SK-N-SH (cell line): ENCODE data around the gene WNK2. TPM values are rescaled to one million over a fixed set of nuclear protein-coding genes. Genes with fewer than 3 reads are reported as not detected.

Experiments
- CTCF ChIA-PET: fragments of 300-600, 350-600 bp; formaldehyde crosslinking; extraction: SDS; loops from one replicate; lab custom pipeline; 2021; lab: Yijun Ruan, JAX
- POLR2A ChIA-PET: fragments of 350-600 bp; sonication (Branson Sonifier 250); formaldehyde crosslinking; extraction: SDS; loops from one replicate; lab custom pipeline; 2020; ENCODE audit warnings: antibody characterized with exemption, inconsistent platforms; lab: Yijun Ruan, JAX
- DNase-seq: peaks from one replicate; pipeline ENCODE4 v3.0.0; 2012
- H2AFZ ChIP-seq: fragments of 200-600 bp; sonication (generic); 2 replicates; pipeline ENCODE4 v1.8.1; 2016; ENCODE audit warnings: antibody characterized with exemption, mild to moderate bottlenecking, low read depth
- H3F3A ChIP-seq: fragments of 200-600 bp; sonication (generic); replicated peaks from 2 replicates; pipeline ENCODE3; 2016; ENCODE audit warnings: antibody characterized with exemption, mild to moderate bottlenecking; ENCODE audit not compliant: insufficient read depth
- H3K27ac ChIP-seq, 2 experiments: fragments of 200-500 bp in 1 of 2; fragments of 200-600 bp in 1 of 2; sonication (Bioruptor generic) in 1 of 2; sonication (generic), shearing (Covaris generic) in 1 of 2; 2 replicates each; pipeline versions ENCODE4 v1.5.1 to v1.6.1; 2014 to 2016; ENCODE audit warnings: low read depth in 2 of 2, inconsistent platforms in 1 of 2, low read length in 1 of 2, mild to moderate bottlenecking in 1 of 2, mixed read lengths in 1 of 2
- H3K27me3 ChIP-seq: fragments of 200-600 bp; sonication (generic), shearing (Covaris generic); 2 replicates; pipeline ENCODE4 v1.6.1; 2016; ENCODE audit warnings: mixed run types; ENCODE audit not compliant: insufficient read depth
- H3K36me3 ChIP-seq, 2 experiments: fragments of 200-500 bp in 1 of 2; fragments of 200-600 bp in 1 of 2; sonication (Bioruptor generic) in 1 of 2; sonication (generic) in 1 of 2; replicated peaks in 1 of 2; 2 replicates each; pipeline versions ENCODE3 to v1.5.1; 2014 to 2016; ENCODE audit warnings: low read length in 1 of 2, mild to moderate bottlenecking in 1 of 2; ENCODE audit not compliant: insufficient read depth in 2 of 2, control insufficient read depth in 1 of 2
- H3K4me1 ChIP-seq, 2 experiments: fragments of 200-500 bp in 1 of 2; fragments of 200-600 bp in 1 of 2; sonication (Bioruptor generic) in 1 of 2; sonication (generic), shearing (Covaris generic) in 1 of 2; 2 replicates each; pipeline versions ENCODE4 v1.5.1 to v1.6.1; 2014 to 2016; ENCODE audit warnings: low read depth in 1 of 2, low read length in 1 of 2, mixed run types in 1 of 2; ENCODE audit not compliant: insufficient read depth in 2 of 2, control insufficient read depth in 1 of 2
- H3K4me2 ChIP-seq: fragments of 200-600 bp; sonication (generic), shearing (Covaris generic); 2 replicates; pipeline ENCODE4 v1.6.1; 2017; ENCODE audit warnings: mixed run types
- H3K4me3 ChIP-seq, 2 experiments: fragments of 200-500 bp in 1 of 2; fragments of 200-600 bp in 1 of 2; sonication (Bioruptor generic) in 1 of 2; sonication (generic), shearing (Covaris generic) in 1 of 2; 2 replicates each; pipeline versions ENCODE4 v1.5.1 to v1.8.1; 2014 to 2016; ENCODE audit warnings: low read depth in 2 of 2, inconsistent platforms in 1 of 2, low read length in 1 of 2, mild to moderate bottlenecking in 1 of 2, mixed read lengths in 1 of 2, moderate library complexity in 1 of 2
- H3K79me2 ChIP-seq: fragments of 200-600 bp; sonication (generic); 2 replicates; pipeline ENCODE4 v1.8.1; 2017; ENCODE audit warnings: mild to moderate bottlenecking; ENCODE audit not compliant: insufficient read depth
- H3K9ac ChIP-seq: fragments of 200-600 bp; sonication (generic); 2 replicates; pipeline ENCODE4 v1.6.1; 2017; ENCODE audit warnings: mixed run types
- H3K9me2 ChIP-seq: fragments of 200-600 bp; sonication (generic); 2 replicates; pipeline ENCODE4 v1.6.1; 2017; ENCODE audit warnings: mixed run types
- H3K9me3 ChIP-seq: fragments of 200-600 bp; sonication (generic); 2 replicates; pipeline ENCODE4 v1.6.1; 2017; ENCODE audit warnings: mixed run types, mild to moderate bottlenecking, moderate library complexity
- H4K20me1 ChIP-seq: fragments of 200-600 bp; sonication (generic); 2 replicates; pipeline ENCODE4 v1.6.1; 2017; ENCODE audit warnings: mild to moderate bottlenecking, mixed run types; ENCODE audit not compliant: insufficient read depth
- CHD2 ChIP-seq: fragments of 150-350 bp; IDR thresholded peaks from 2 replicates; pipeline ENCODE4 v1.6.1; 2018; ENCODE audit warnings: low read length; ENCODE audit not compliant: partially characterized antibody
- ELF1 ChIP-seq: IDR thresholded peaks from 2 replicates; pipeline ENCODE4 v1.4.0; 2012
- EP300 ChIP-seq, 2 experiments: IDR thresholded peaks; 2 replicates each; pipeline versions ENCODE4 v1.4.0 to v1.6.1; 2012; ENCODE audit warnings: borderline replicate concordance in 1 of 2, low read depth in 1 of 2, low read length in 1 of 2
- FOSL2 ChIP-seq: IDR thresholded peaks from 2 replicates; pipeline ENCODE4 v1.4.0; 2012; ENCODE audit warnings: low read depth, mild to moderate bottlenecking, moderate library complexity, borderline replicate concordance
- FOXJ3 ChIP-seq: sonication (generic); formaldehyde crosslinking; IDR thresholded peaks from 2 replicates; pipeline ENCODE4 v1.5.1; 2020; ENCODE audit warnings: mild to moderate bottlenecking, missing genetic modification reagents
- FOXM1 ChIP-seq: IDR thresholded peaks from 2 replicates; pipeline ENCODE4 v1.4.0; 2012; ENCODE audit warnings: low read depth, mild to moderate bottlenecking
- GABPA ChIP-seq: IDR thresholded peaks from 2 replicates; pipeline ENCODE4 v1.4.0; 2012; ENCODE audit warnings: low read depth, mild to moderate bottlenecking
- GATA2 ChIP-seq: sonication (generic); formaldehyde crosslinking; IDR thresholded peaks from 2 replicates; pipeline ENCODE4 v1.5.0; 2020; ENCODE audit warnings: mild to moderate bottlenecking, missing genetic modification reagents
- MEF2A ChIP-seq: IDR thresholded peaks from 2 replicates; pipeline ENCODE4 v1.4.0; 2012; ENCODE audit warnings: low read depth, borderline replicate concordance
- NFIC ChIP-seq: IDR thresholded peaks from 2 replicates; pipeline ENCODE4 v1.4.0; 2012; ENCODE audit warnings: borderline replicate concordance
- NRF1 ChIP-seq: IDR thresholded peaks from 2 replicates; pipeline ENCODE4 v1.6.1; 2012; ENCODE audit warnings: low read depth, mild to moderate bottlenecking, low read length
- POLR2AphosphoS5 ChIP-seq: IDR thresholded peaks from 2 replicates; pipeline ENCODE4 v1.6.1; 2012; ENCODE audit warnings: low read depth, low read length
- RAD21 ChIP-seq: IDR thresholded peaks from 2 replicates; pipeline ENCODE4 v1.6.1; 2012; ENCODE audit warnings: mild to moderate bottlenecking, low read length
- RCOR1 ChIP-seq: fragments of 150-350 bp; IDR thresholded peaks from 2 replicates; pipeline ENCODE4 v1.6.1; 2017; ENCODE audit warnings: antibody characterized with exemption, low read length
- RFX5 ChIP-seq: IDR thresholded peaks from 2 replicates; pipeline ENCODE4 v1.6.1; 2012; ENCODE audit warnings: mild to moderate bottlenecking, improper control_type of control experiment, low read length
- RXRA ChIP-seq: IDR thresholded peaks from 2 replicates; pipeline ENCODE4 v1.4.0; 2012; ENCODE audit warnings: low read depth, mild to moderate bottlenecking, borderline replicate concordance
- SIN3A ChIP-seq: IDR thresholded peaks from 2 replicates; pipeline ENCODE4 v1.6.1; 2012; ENCODE audit warnings: low read depth, mild to moderate bottlenecking, low read length, moderate library complexity, borderline replicate concordance
- SMC3 ChIP-seq: IDR thresholded peaks from 2 replicates; pipeline ENCODE4 v1.6.1; 2012; ENCODE audit warnings: low read depth, low read length, improper control_type of control experiment
- TAF1 ChIP-seq: IDR thresholded peaks from 2 replicates; pipeline ENCODE4 v1.6.1; 2012; ENCODE audit warnings: low read depth, mild to moderate bottlenecking, low read length, moderate library complexity, borderline replicate concordance
- TCF12 ChIP-seq: IDR thresholded peaks from 2 replicates; pipeline ENCODE4 v1.4.0; 2012
- TEAD4 ChIP-seq: IDR thresholded peaks from 2 replicates; pipeline ENCODE4 v1.4.0; 2012; ENCODE audit warnings: mild to moderate bottlenecking, borderline replicate concordance; ENCODE audit not compliant: insufficient read depth
- WGBS: methylation state at CpG from one replicate; pipeline ENCODE4 v1.1.6; 2017; ENCODE audit warnings: low lambda C conversion rate; 5-methylcytosine and 5-hydroxymethylcytosine counted together
- polyA plus RNA-seq, 3 experiments: library from polyadenylated mRNA; depleted of rRNA; stranded (reverse); fragments of >200 nt; gene quantifications; 2 replicates each; pipeline ENCODE4 v1.2.3, GENCODE V29; 2012
- TF ChIP-seq, protein P1 (sequence below): fragments of 200-600 bp; sonication (generic); IDR thresholded peaks from 2 replicates; pipeline ENCODE4 v1.6.1; 2017; ENCODE audit warnings: antibody characterized with exemption, mild to moderate bottlenecking, moderate library complexity
- TF ChIP-seq, protein P2 (sequence below): fragments of 150-350 bp; IDR thresholded peaks from 2 replicates; pipeline ENCODE4 v1.6.1; 2017; ENCODE audit warnings: antibody characterized with exemption, low read length, low read depth, borderline replicate concordance
- TF ChIP-seq, protein P3 (sequence below): IDR thresholded peaks from 2 replicates; pipeline ENCODE4 v1.4.0; 2012; ENCODE audit warnings: low read depth
- TF ChIP-seq, protein P4 (sequence below): IDR thresholded peaks from 2 replicates; pipeline ENCODE4; 2012

Gene WNK2
- polyA plus RNA-seq, 1 of the 3 experiments (the other 2 are of a cell fraction) = 0.12 TPM

DNA sequence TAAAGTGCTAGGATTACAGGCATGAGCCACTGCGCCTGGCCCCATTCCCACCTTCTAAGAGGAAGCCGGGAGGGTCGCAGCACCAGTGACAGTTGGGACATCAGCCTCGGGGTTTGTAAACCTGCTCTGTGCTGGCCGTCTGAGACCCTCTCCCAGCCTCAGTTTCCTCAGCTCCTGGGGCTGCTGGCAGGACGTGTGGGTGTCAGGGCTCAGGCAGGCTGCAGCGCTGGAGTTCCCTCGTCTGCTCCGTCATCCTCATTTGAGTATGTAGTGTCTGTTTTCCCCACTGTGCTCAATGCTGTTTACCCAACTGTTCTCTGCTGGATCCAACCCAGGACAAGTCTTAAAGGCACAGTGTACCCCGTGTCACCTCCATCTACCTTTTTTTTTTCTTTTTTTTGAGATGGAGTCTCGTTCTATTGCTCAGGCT lies 47.9 kb upstream of the WNK2 start:
- Histone ChIP-seq H3K27ac (no peak overlapping the region), H3F3A (peaks cover 4% of the 10 kb centered on the region), H3K9ac (no peak overlapping the region), H3K4me1 (peaks cover 8 to 33% of the 10 kb centered on the region in 2 experiments; a peak in 3 of 4 replicates), H3K79me2 (peaks cover 19% of the 10 kb centered on the region; the same call in 1 of the 2 replicates), H4K20me1 (no peaks in the 10 kb centered on the region), H3K36me3 (no peaks in the 10 kb centered on the region), H2AFZ (no peak overlapping the region), H3K4me3 (no peak overlapping the region), H3K9me2 (no peaks in the 10 kb centered on the region), H3K4me2 (no peak overlapping the region), H3K9me3 (no peaks in the 10 kb centered on the region), H3K27me3 (no peaks in the 10 kb centered on the region)
- TF ChIP-seq TAF1 (no peak), EP300 (IDR thresholded peaks at IDR 0.05; ENCODE audit: borderline replicate concordance in 1 of 2, low read depth in 1 of 2, low read length in 1 of 2) (no peak), MEF2A (no peak), POLR2AphosphoS5 (no peak), GABPA (no peak), FOXJ3 (CRISPR knock-in tag) (no peak), TEAD4 (no peak), FOXM1 (no peak), CHD2 (no peak), SMC3 (no peak), TCF12 (no peak), SIN3A (no peak), RFX5 (no peak), FOSL2 (no peak)
- CTCF ChIA-PET = interaction anchor here (1.4 kb wide), 1 partner anchor 19 kb away, joined by 5 read pairs; no protein-coding TSS in a partner anchor
- POLR2A ChIA-PET = no interaction called here
- 62% methylated on average over 6 of the region's 11 CpGs for WGBS
- no peak for DNase-seq

DNA sequence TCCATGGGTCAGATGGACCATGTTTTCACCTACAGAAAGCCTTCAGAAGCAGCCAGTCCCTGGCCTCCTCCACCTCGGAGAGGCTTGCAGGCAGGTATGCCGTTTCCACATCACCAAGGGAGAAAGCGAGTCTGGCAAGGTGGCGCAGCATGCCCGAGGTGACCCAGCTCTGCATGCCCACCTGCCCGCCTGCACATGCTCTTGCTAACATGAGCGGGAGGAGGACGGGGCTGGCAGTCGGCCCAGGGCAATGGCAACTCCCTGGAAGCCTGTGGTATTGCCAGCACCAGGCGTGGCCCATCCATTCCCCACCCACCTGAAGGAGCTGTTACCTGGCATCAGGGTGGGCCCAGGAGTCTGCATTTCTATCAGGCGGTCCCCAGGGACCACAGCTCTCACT lies 46.6 kb upstream of the WNK2 start:
- POLR2A ChIA-PET = no interaction called here
- H3K4me2 ChIP-seq = no peak overlapping the region

More for the DNA sequence above, 46.6 kb upstream of the WNK2 start:
- no peak overlapping the region for H3K4me3 ChIP-seq
- H2AFZ ChIP-seq = no peak overlapping the region
- peaks cover 8 to 24% of the 10 kb centered on the region in 2 experiments; a peak in 3 of 4 replicates for H3K4me1 ChIP-seq
- no peaks in the 10 kb centered on the region for H3K9me3 ChIP-seq
- peaks cover 10% of the 10 kb centered on the region; the same call in 1 of the 2 replicates for H3K79me2 ChIP-seq
- no peaks in the 10 kb centered on the region for H3K27me3 ChIP-seq
- no peaks in the 10 kb centered on the region for H4K20me1 ChIP-seq
- TF ChIP-seq NFIC (no peak), EP300 (IDR thresholded peaks at IDR 0.05; ENCODE audit: borderline replicate concordance in 1 of 2, low read depth in 1 of 2, low read length in 1 of 2) (no peak), RXRA (no peak), SMC3 (no peak), TAF1 (no peak), MEF2A (no peak), ELF1 (no peak), GATA2 (CRISPR knock-in tag) (no peak), RAD21 (no peak), RCOR1 (no peak), TCF12 (no peak), POLR2AphosphoS5 (no peak), NRF1 (no peak)
- TF ChIP-seq, protein P1, sequence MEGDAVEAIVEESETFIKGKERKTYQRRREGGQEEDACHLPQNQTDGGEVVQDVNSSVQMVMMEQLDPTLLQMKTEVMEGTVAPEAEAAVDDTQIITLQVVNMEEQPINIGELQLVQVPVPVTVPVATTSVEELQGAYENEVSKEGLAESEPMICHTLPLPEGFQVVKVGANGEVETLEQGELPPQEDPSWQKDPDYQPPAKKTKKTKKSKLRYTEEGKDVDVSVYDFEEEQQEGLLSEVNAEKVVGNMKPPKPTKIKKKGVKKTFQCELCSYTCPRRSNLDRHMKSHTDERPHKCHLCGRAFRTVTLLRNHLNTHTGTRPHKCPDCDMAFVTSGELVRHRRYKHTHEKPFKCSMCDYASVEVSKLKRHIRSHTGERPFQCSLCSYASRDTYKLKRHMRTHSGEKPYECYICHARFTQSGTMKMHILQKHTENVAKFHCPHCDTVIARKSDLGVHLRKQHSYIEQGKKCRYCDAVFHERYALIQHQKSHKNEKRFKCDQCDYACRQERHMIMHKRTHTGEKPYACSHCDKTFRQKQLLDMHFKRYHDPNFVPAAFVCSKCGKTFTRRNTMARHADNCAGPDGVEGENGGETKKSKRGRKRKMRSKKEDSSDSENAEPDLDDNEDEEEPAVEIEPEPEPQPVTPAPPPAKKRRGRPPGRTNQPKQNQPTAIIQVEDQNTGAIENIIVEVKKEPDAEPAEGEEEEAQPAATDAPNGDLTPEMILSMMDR = no peak
- TF ChIP-seq, protein P2, sequence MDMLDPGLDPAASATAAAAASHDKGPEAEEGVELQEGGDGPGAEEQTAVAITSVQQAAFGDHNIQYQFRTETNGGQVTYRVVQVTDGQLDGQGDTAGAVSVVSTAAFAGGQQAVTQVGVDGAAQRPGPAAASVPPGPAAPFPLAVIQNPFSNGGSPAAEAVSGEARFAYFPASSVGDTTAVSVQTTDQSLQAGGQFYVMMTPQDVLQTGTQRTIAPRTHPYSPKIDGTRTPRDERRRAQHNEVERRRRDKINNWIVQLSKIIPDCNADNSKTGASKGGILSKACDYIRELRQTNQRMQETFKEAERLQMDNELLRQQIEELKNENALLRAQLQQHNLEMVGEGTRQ = no peak
- TF ChIP-seq, protein P3, sequence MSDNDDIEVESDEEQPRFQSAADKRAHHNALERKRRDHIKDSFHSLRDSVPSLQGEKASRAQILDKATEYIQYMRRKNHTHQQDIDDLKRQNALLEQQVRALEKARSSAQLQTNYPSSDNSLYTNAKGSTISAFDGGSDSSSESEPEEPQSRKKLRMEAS = no peak
- TF ChIP-seq, protein P4, sequence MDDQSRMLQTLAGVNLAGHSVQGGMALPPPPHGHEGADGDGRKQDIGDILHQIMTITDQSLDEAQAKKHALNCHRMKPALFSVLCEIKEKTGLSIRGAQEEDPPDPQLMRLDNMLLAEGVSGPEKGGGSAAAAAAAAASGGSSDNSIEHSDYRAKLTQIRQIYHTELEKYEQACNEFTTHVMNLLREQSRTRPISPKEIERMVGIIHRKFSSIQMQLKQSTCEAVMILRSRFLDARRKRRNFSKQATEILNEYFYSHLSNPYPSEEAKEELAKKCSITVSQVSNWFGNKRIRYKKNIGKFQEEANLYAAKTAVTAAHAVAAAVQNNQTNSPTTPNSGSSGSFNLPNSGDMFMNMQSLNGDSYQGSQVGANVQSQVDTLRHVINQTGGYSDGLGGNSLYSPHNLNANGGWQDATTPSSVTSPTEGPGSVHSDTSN = no peak
- H3F3A ChIP-seq = peaks cover 4% of the 10 kb centered on the region
- CTCF ChIA-PET = interaction anchor here (1.1 kb wide), 1 partner anchor 28 kb away, joined by 3 read pairs; no protein-coding TSS in a partner anchor
- H3K9ac ChIP-seq = no peak overlapping the region
- H3K27ac ChIP-seq = no peak overlapping the region
- WGBS = 69% methylated on average over 5 of the region's 11 CpGs
- no peaks in the 10 kb centered on the region for H3K36me3 ChIP-seq
- DNase-seq = no peak
- H3K9me2 ChIP-seq = no peaks in the 10 kb centered on the region
